HCT116 (cell line): ENCODE data around the gene UBE2S. TPM values are rescaled to one million over a fixed set of nuclear protein-coding genes. Genes with fewer than 3 reads are reported as not detected.

ENCODE experiments used
- ATAC-seq: fragments of 200-7000 bp; cut with Tn5 transposase; 2 replicates; pipeline ENCODE4 v1.9.1; 2020; ENCODE audit warnings: mild to moderate bottlenecking, moderate library complexity
- BruUV-seq: library from RNA; stranded (reverse); fragments of 400-500 nt; replicated peaks from 2 replicates; lab custom pipeline; 2021; lab: Mats Ljungman, UMichigan
- CTCF ChIA-PET: fragments of 300-600 bp; sonication (Branson Sonifier 250); formaldehyde crosslinking; loops from one replicate; lab custom pipeline; 2021; ENCODE audit warnings: antibody characterized with exemption; lab: Charles Lee
- POLR2A ChIA-PET: fragments of 300-600, 350-600 bp; sonication (Branson Sonifier 250); formaldehyde crosslinking; loops from one replicate; lab custom pipeline; 2021; ENCODE audit warnings: antibody characterized with exemption; lab: Charles Lee
- RAD21 ChIA-PET, 2 experiments: fragments of 300-600 bp; sonication (Branson Sonifier 250); formaldehyde crosslinking; loops; one replicate each; lab custom pipeline; 2023; ENCODE audit warnings: low total read pairs in 2 of 2; ENCODE audit not compliant: uncharacterized antibody in 2 of 2, unreplicated experiment in 2 of 2, low non-redundant PET in 1 of 2; lab: Charles Lee
- DNase-seq: peaks from one replicate; pipeline ENCODE4 v3.0.0-alpha.2; 2010; ENCODE audit warnings: low read depth, low spot score
- H2AFZ ChIP-seq: fragments of 200-600 bp; shearing (Covaris generic), sonication (generic); 2 replicates; pipeline ENCODE4 v1.6.1; 2017; ENCODE audit warnings: low read depth, mixed run types, mixed read lengths, antibody characterized with exemption, low read length; ENCODE audit not compliant: poor library complexity, severe bottlenecking
- H3K27ac ChIP-seq: 2 replicates; pipeline ENCODE4 v1.5.1; 2012; ENCODE audit warnings: low read depth, low read length
- H3K27me3 ChIP-seq: fragments of 200-600 bp; sonication (generic); 2 replicates; pipeline ENCODE4 v1.6.1; 2016; ENCODE audit warnings: mixed run types, low read length, mixed read lengths; ENCODE audit not compliant: insufficient read depth
- H3K36me3 ChIP-seq, 2 experiments: fragments of 200-500 bp in 1 of 2; fragments of 200-600 bp in 1 of 2; sonication (Bioruptor generic) in 1 of 2; sonication (generic) in 1 of 2; 2 replicates each; pipeline versions ENCODE4 v1.5.1 to v1.6.1; 2014 to 2016; ENCODE audit warnings: low read length in 2 of 2, inconsistent platforms in 1 of 2, mixed read lengths in 1 of 2, mixed run types in 1 of 2; ENCODE audit not compliant: insufficient read depth in 2 of 2, control insufficient read depth in 1 of 2
- H3K4me1 ChIP-seq, 2 experiments: fragments of 200-600 bp in 1 of 2; sonication (generic) in 1 of 2; 2 replicates each; pipeline versions ENCODE4 v1.5.1 to v1.6.1; 2012 to 2017; ENCODE audit warnings: low read length in 2 of 2, inconsistent platforms in 1 of 2, mild to moderate bottlenecking in 1 of 2, mixed read lengths in 1 of 2, mixed run types in 1 of 2, moderate library complexity in 1 of 2; ENCODE audit not compliant: insufficient read depth in 2 of 2, control insufficient read depth in 1 of 2
- H3K4me2 ChIP-seq: fragments of 200-600 bp; sonication (generic); 2 replicates; pipeline ENCODE4 v1.6.1; 2017; ENCODE audit warnings: mixed run types, low read length, mixed read lengths
- H3K4me3 ChIP-seq, 2 experiments: fragments of 200-600 bp in 1 of 2; sonication (generic) in 1 of 2; replicated peaks in 1 of 2; 2 replicates each; pipeline ENCODE4 v1.5.1; 2011 to 2016; ENCODE audit warnings: low read length in 2 of 2, control low read depth in 1 of 2, low read depth in 1 of 2, mild to moderate bottlenecking in 1 of 2, mixed read lengths in 1 of 2, mixed run types in 1 of 2
- H3K79me2 ChIP-seq: fragments of 200-600 bp; sonication (generic); 2 replicates; pipeline ENCODE4 v1.6.1; 2017; ENCODE audit warnings: mild to moderate bottlenecking, mixed run types, low read length, moderate library complexity, mixed read lengths; ENCODE audit not compliant: insufficient read depth
- H3K9ac ChIP-seq: fragments of 200-600 bp; sonication (generic); 2 replicates; pipeline ENCODE4 v1.6.1; 2016; ENCODE audit warnings: low read length, mixed read lengths
- H3K9me2 ChIP-seq: fragments of 200-600 bp; sonication (generic), shearing (Covaris generic); 2 replicates; pipeline ENCODE4 v1.6.1; 2017; ENCODE audit warnings: mixed run types, mild to moderate bottlenecking, moderate library complexity; ENCODE audit not compliant: insufficient read depth
- H3K9me3 ChIP-seq, 2 experiments: fragments of 200-500 bp in 1 of 2; fragments of 200-600 bp in 1 of 2; sonication (Bioruptor generic) in 1 of 2; sonication (generic) in 1 of 2; 2 replicates each; pipeline ENCODE4 v1.6.1; 2014 to 2017; ENCODE audit warnings: low read length in 2 of 2, mixed read lengths in 2 of 2, inconsistent platforms in 1 of 2, low read depth in 1 of 2, mild to moderate bottlenecking in 1 of 2, mixed run types in 1 of 2, moderate library complexity in 1 of 2; ENCODE audit not compliant: control insufficient read depth in 1 of 2, insufficient read depth in 1 of 2
- H4K20me1 ChIP-seq: fragments of 200-600 bp; sonication (generic), shearing (Covaris generic); 2 replicates; pipeline ENCODE4 v1.6.1; 2017; ENCODE audit warnings: mixed run types, mild to moderate bottlenecking, moderate library complexity; ENCODE audit not compliant: insufficient read depth
- CEBPB ChIP-seq: IDR thresholded peaks from 2 replicates; pipeline ENCODE4 v1.6.1; 2012; ENCODE audit warnings: low read depth
- EZH2phosphoT487 ChIP-seq: fragments of 200-600 bp; IDR thresholded peaks from 2 replicates; pipeline ENCODE4 v1.6.1; 2018; ENCODE audit warnings: antibody characterized with exemption, borderline replicate concordance
- FOSL1 ChIP-seq: IDR thresholded peaks from 2 replicates; pipeline ENCODE4 v1.6.1; 2012; ENCODE audit warnings: low read depth
- POLR2A ChIP-seq: IDR thresholded peaks from 2 replicates; pipeline ENCODE4 v1.7.0; 2011; ENCODE audit warnings: borderline replicate concordance; ENCODE audit not compliant: insufficient read depth, insufficient read length; ENCODE audit errors: extremely low read depth
- SIN3A ChIP-seq: IDR thresholded peaks from 2 replicates; pipeline ENCODE4 v1.6.1; 2012; ENCODE audit warnings: low read depth
- SRF ChIP-seq: IDR thresholded peaks from 2 replicates; pipeline ENCODE4 v1.6.1; 2012; ENCODE audit warnings: low read depth
- ZFX ChIP-seq: fragments of 450-650 bp; IDR thresholded peaks from 2 replicates; pipeline ENCODE4 v1.6.1; 2017
- ZNF274 ChIP-seq: fragments of 200-500 bp; sonication (Bioruptor generic); IDR thresholded peaks from 2 replicates; pipeline ENCODE4 v1.6.1; 2014; ENCODE audit warnings: mild to moderate bottlenecking, low read depth, low read length, inconsistent platforms
- intact Hi-C: fragments of 100-400 bp; cut with micrococcal nuclease; formaldehyde crosslinking; loops from 2 replicates; pipeline ENCODE4 v1.10.0; 2022
- total RNA-seq: library from RNA; stranded (reverse); gene quantifications from one replicate; pipeline ENCODE4 v1.2.1, GENCODE V29; 2021; ENCODE audit not compliant: unreplicated experiment
- TF ChIP-seq, protein P1 (sequence below): IDR thresholded peaks from 2 replicates; pipeline ENCODE4 v1.6.1; 2012
- TF ChIP-seq, protein P2 (sequence below): IDR thresholded peaks from 2 replicates; pipeline ENCODE4 v1.6.1; 2012; ENCODE audit warnings: low read depth
- TF ChIP-seq, protein P3 (sequence below), 3 experiments: fragments of 200-600 bp in 1 of 3; sonication (generic) in 1 of 3; IDR thresholded peaks in 2 of 3; conservative IDR thresholded peaks in 1 of 3; 2 replicates each; pipeline ENCODE4 v1.5.1; 2012 to 2017; ENCODE audit warnings: low read depth in 2 of 3, low read length in 2 of 3, antibody characterized with exemption in 1 of 3, borderline replicate concordance in 1 of 3, control low read depth in 1 of 3, mild to moderate bottlenecking in 1 of 3, mixed read lengths in 1 of 3, mixed run types in 1 of 3, moderate library complexity in 1 of 3; ENCODE audit not compliant: insufficient read depth in 1 of 3

Gene UBE2S
- total RNA-seq, 1 experiment from 2014 or later, result 515 TPM

DNA sequence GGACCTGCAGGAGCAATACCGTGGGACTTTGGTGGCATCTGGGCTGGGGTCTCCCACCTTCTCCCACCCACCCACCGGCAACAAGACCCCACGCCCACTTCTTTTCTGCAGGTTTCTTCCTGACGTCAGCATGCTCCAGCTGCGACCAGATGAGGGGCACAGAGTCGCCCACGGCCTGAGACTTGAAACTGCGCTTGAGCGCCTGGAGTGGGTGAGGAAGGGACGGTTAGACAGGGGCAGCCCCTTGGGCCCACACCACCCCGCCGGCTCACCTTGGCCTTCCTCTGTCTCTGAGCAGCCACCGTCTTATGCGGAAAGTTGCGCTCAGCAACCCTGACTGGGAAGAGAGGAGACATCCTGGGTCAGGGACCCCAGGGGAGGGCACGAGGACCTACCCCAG, 46.7 kb downstream of the UBE2S start:
- H2AFZ ChIP-seq, result no peak overlapping the region
- no peaks in the 10 kb centered on the region for H3K36me3 ChIP-seq
- RAD21 ChIA-PET, result no interaction called here
- CTCF ChIA-PET, result no interaction called here
- no peak overlapping the region for H3K4me3 ChIP-seq
- no peak overlapping the region for H3K27ac ChIP-seq
- H3K4me1 ChIP-seq, result no peaks in the 10 kb centered on the region
- H3K79me2 ChIP-seq, result no peaks in the 10 kb centered on the region
- intact Hi-C loops, result no loop called here
- H3K9ac ChIP-seq, result no peak overlapping the region
- DNase-seq (no peak), ATAC-seq (no peak)
- POLR2A ChIA-PET, result no interaction called here
- no peaks in the 10 kb centered on the region for H3K27me3 ChIP-seq
- H3K9me2 ChIP-seq, result no peaks in the 10 kb centered on the region
- H3K4me2 ChIP-seq, result no peak overlapping the region
- no peaks in the 10 kb centered on the region for H3K9me3 ChIP-seq
- no TSS peak for BruUV-seq
- TF ChIP-seq CEBPB (no peak), SIN3A (no peak), ZNF274 (no peak), POLR2A (no peak), FOSL1 (no peak), SRF (no peak), ZFX (no peak), EZH2phosphoT487 (no peak)
- TF ChIP-seq, protein P1, sequence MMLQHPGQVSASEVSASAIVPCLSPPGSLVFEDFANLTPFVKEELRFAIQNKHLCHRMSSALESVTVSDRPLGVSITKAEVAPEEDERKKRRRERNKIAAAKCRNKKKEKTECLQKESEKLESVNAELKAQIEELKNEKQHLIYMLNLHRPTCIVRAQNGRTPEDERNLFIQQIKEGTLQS, result no peak
- TF ChIP-seq, protein P2, sequence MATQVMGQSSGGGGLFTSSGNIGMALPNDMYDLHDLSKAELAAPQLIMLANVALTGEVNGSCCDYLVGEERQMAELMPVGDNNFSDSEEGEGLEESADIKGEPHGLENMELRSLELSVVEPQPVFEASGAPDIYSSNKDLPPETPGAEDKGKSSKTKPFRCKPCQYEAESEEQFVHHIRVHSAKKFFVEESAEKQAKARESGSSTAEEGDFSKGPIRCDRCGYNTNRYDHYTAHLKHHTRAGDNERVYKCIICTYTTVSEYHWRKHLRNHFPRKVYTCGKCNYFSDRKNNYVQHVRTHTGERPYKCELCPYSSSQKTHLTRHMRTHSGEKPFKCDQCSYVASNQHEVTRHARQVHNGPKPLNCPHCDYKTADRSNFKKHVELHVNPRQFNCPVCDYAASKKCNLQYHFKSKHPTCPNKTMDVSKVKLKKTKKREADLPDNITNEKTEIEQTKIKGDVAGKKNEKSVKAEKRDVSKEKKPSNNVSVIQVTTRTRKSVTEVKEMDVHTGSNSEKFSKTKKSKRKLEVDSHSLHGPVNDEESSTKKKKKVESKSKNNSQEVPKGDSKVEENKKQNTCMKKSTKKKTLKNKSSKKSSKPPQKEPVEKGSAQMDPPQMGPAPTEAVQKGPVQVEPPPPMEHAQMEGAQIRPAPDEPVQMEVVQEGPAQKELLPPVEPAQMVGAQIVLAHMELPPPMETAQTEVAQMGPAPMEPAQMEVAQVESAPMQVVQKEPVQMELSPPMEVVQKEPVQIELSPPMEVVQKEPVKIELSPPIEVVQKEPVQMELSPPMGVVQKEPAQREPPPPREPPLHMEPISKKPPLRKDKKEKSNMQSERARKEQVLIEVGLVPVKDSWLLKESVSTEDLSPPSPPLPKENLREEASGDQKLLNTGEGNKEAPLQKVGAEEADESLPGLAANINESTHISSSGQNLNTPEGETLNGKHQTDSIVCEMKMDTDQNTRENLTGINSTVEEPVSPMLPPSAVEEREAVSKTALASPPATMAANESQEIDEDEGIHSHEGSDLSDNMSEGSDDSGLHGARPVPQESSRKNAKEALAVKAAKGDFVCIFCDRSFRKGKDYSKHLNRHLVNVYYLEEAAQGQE, result no peak
- TF ChIP-seq, protein P3, sequence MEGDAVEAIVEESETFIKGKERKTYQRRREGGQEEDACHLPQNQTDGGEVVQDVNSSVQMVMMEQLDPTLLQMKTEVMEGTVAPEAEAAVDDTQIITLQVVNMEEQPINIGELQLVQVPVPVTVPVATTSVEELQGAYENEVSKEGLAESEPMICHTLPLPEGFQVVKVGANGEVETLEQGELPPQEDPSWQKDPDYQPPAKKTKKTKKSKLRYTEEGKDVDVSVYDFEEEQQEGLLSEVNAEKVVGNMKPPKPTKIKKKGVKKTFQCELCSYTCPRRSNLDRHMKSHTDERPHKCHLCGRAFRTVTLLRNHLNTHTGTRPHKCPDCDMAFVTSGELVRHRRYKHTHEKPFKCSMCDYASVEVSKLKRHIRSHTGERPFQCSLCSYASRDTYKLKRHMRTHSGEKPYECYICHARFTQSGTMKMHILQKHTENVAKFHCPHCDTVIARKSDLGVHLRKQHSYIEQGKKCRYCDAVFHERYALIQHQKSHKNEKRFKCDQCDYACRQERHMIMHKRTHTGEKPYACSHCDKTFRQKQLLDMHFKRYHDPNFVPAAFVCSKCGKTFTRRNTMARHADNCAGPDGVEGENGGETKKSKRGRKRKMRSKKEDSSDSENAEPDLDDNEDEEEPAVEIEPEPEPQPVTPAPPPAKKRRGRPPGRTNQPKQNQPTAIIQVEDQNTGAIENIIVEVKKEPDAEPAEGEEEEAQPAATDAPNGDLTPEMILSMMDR (IDR thresholded peaks at IDR 0.05 in 2 of 3, conservative IDR thresholded peaks at IDR 0.05 in 1 of 3; ENCODE audit: borderline replicate concordance in 1 of 3, insufficient read depth in 1 of 3, low read depth in 2 of 3, low read length in 2 of 3), result no peak
- no peaks in the 10 kb centered on the region for H4K20me1 ChIP-seq
